K562 (cell line): ENCODE measurements around the gene HAUS3. TPM values are rescaled to one million over a fixed set of nuclear protein-coding genes. Genes with fewer than 3 reads are reported as not detected.

Experiments
- BCOR ChIP-seq: fragments of 450-650 bp; IDR thresholded peaks from 2 replicates; pipeline ENCODE4 v1.6.1; 2016
- CGGBP1 ChIP-seq: fragments of 250-450 bp; sonication (Bioruptor Pico); IDR thresholded peaks from 2 replicates; pipeline ENCODE4 v1.9.0; 2021; ENCODE audit warnings: mild to moderate bottlenecking
- E2F4 ChIP-seq: sonication (generic); formaldehyde crosslinking; IDR thresholded peaks from 2 replicates; pipeline ENCODE4 v1.8.0; 2022; ENCODE audit warnings: mild to moderate bottlenecking, low read depth, missing genetic modification reagents
- GATA2 ChIP-seq: sonication (generic); formaldehyde crosslinking; IDR thresholded peaks from 2 replicates; pipeline ENCODE4 v1.4.0; 2020; ENCODE audit warnings: mild to moderate bottlenecking, missing genetic modification reagents
- HCFC1 ChIP-seq: IDR thresholded peaks from 2 replicates; pipeline ENCODE4 v1.6.1; 2012; ENCODE audit warnings: low read depth, low read length, improper control_type of control experiment
- HNRNPLL ChIP-seq: fragments of 200-400 bp; formaldehyde crosslinking; IDR thresholded peaks from 2 replicates; pipeline ENCODE4 v1.6.1; 2017; ENCODE audit warnings: low read length, low read depth, mild to moderate bottlenecking; ENCODE audit not compliant: poor library complexity, severe bottlenecking
- KAT7 ChIP-seq: sonication (generic); formaldehyde crosslinking; IDR thresholded peaks from 2 replicates; pipeline ENCODE4 v1.8.0; 2022; ENCODE audit warnings: missing genetic modification reagents, mild to moderate bottlenecking, borderline replicate concordance
- MITF ChIP-seq: IDR thresholded peaks from 2 replicates; pipeline ENCODE4 v1.6.1; 2014; ENCODE audit warnings: antibody characterized with exemption
- NCOA1 ChIP-seq: fragments of 450-650 bp; IDR thresholded peaks from 2 replicates; pipeline ENCODE4 v1.6.1; 2016; ENCODE audit warnings: low read depth
- RBM22 ChIP-seq: fragments of 200-400 bp; formaldehyde crosslinking; IDR thresholded peaks from 2 replicates; pipeline ENCODE4 v1.6.1; 2018; ENCODE audit warnings: low read length, low read depth; ENCODE audit not compliant: poor library complexity, severe bottlenecking
- RCOR1 ChIP-seq, 2 experiments: IDR thresholded peaks; 2 replicates each; pipeline ENCODE4 v1.6.1; 2012; ENCODE audit warnings: low read depth in 2 of 2, low read length in 2 of 2, borderline replicate concordance in 1 of 2, improper control_type of control experiment in 1 of 2
- SETDB1 ChIP-seq: IDR thresholded peaks from one replicate; pipeline ENCODE4 v1.6.1; 2012; ENCODE audit warnings: low read length, control low read depth, inconsistent platforms
- U2AF1 ChIP-seq: fragments of 200-400 bp; formaldehyde crosslinking; optimal IDR thresholded peaks from 2 replicates; pipeline ENCODE3; 2017; ENCODE audit warnings: mild to moderate bottlenecking, low read depth, low read length, moderate library complexity
- ZBTB17 ChIP-seq: fragments of 450-650 bp; formaldehyde crosslinking; IDR thresholded peaks from 2 replicates; pipeline ENCODE4 v1.4.0; 2020; ENCODE audit warnings: mild to moderate bottlenecking
- ZNF217 ChIP-seq: sonication (generic); formaldehyde crosslinking; IDR thresholded peaks from 2 replicates; pipeline ENCODE4 v1.8.0; 2022; ENCODE audit warnings: mild to moderate bottlenecking, missing genetic modification reagents
- ZNF263 ChIP-seq: sonication (generic); formaldehyde crosslinking; IDR thresholded peaks from 2 replicates; pipeline ENCODE4 v1.8.0; 2022; ENCODE audit warnings: mild to moderate bottlenecking, missing genetic modification reagents, borderline replicate concordance
- polyA plus RNA-seq, 8 experiments: library from polyadenylated mRNA; depleted of rRNA in 4 of 8; stranded (reverse) in 5 of 8; unstranded in 3 of 8; fragments of >200 nt; fragmentation: Nextera tagmentation in 2 of 8; fragmentation: Illumina TruSeq in 1 of 8; extraction: Ambion mirVana in 2 of 8; extraction: Trizol in 1 of 8; gene quantifications; 2 replicates each; pipeline versions ENCODE4 v1.2.1 to v1.2.3, GENCODE V29; 2011 to 2014; ENCODE audit warnings: inconsistent platforms in 1 of 8, missing spikeins in 1 of 8
- total RNA-seq, 7 experiments: library from RNA; depleted of rRNA in 6 of 7; stranded (reverse); fragments of >200 nt in 6 of 7; fragmentation: Illumina TruSeq in 2 of 7; extraction: Trizol in 2 of 7; gene quantifications; 2 replicates each; pipeline versions ENCODE4 v1.2.1 to v1.2.3, GENCODE V29; 2011 to 2021; ENCODE audit warnings: low replicate concordance in 1 of 7

The HAUS3 gene
- total and polyA plus RNA-seq, 9 of the 15 experiments (the other 6 are each of a cell fraction or from before 2014, with no cell fraction given) = 8.9 to 25.7 (median 21.5) TPM

GRCh38 chr4:2262145-2262943 is 20.4 kb upstream of the HAUS3 start (continued):
- TF ChIP-seq NCOA1 = no peak
- TF ChIP-seq BCOR = no peak
- TF ChIP-seq ZBTB17 = no peak
- no peak; the same call in 1 of the 2 replicates for TF ChIP-seq HCFC1
- TF ChIP-seq U2AF1 = no peak
- TF ChIP-seq RCOR1 (IDR thresholded peaks at IDR 0.05; ENCODE audit: borderline replicate concordance in 1 of 2, low read depth in 2 of 2, low read length in 2 of 2) = peak in 1 of 2 experiments; percentile 12; a peak in 1 of 4 replicates
- TF ChIP-seq E2F4 (CRISPR knock-in tag) = no peak
- peak; percentile 67 for TF ChIP-seq HNRNPLL
- peak; percentile 65; the same call in 1 of the 2 replicates for TF ChIP-seq ZNF263 (CRISPR knock-in tag)
- TF ChIP-seq GATA2 (CRISPR knock-in tag) = no peak
- no peak for TF ChIP-seq ZNF217 (CRISPR knock-in tag)
- no peak for TF ChIP-seq SETDB1
- no peak for TF ChIP-seq KAT7
- 0 out of 2 replicates have a peak, but pooled peaks have one; percentile 12 for TF ChIP-seq CGGBP1 (CRISPR knock-in tag)
- TF ChIP-seq RBM22 = no peak
- no peak for TF ChIP-seq MITF
